ENCODE results near the gene UNC13D.

GRCh38 chr17:75843577-75844529, at the start of gene UNC13D:
- TF ChIP-seq CTCF (IDR thresholded peaks at IDR 0.05), result no peak
- TF ChIP-seq POLR2AphosphoS5 (IDR thresholded peaks at IDR 0.05), result no peak
